K562 (cell line): Measurements from ENCODE around the gene ELF2. TPM values are rescaled to one million over a fixed set of nuclear protein-coding genes. Genes with fewer than 3 reads are reported as not detected.

Experiments
- ATAC-seq: fragments of 200-7000 bp; cut with Tn5 transposase; 3 replicates; pipeline ENCODE4 v1.9.1; 2020; ENCODE audit warnings: moderate library complexity
- BruUV-seq: library from RNA; stranded (reverse); fragments of 400-500 nt; replicated peaks from 2 replicates; lab custom pipeline; 2021; lab: Mats Ljungman, UMichigan
- CTCF ChIA-PET: fragments of 300-600 bp; formaldehyde crosslinking; extraction: SDS; loops from one replicate; lab custom pipeline; 2021; ENCODE audit warnings: low intra/inter-chr PET ratio; lab: Yijun Ruan, JAX
- POLR2A ChIA-PET: fragments of 300-600, 350-650 bp; sonication (Branson Sonifier 250); formaldehyde crosslinking; extraction: SDS; loops from one replicate; lab custom pipeline; 2021; ENCODE audit warnings: antibody characterized with exemption, inconsistent platforms; lab: Yijun Ruan, JAX
- DNase-seq, 4 experiments: peaks; one replicate each; pipeline versions ENCODE4 v3.0.0 to v3.0.0-alpha.2; 2011 to 2018; ENCODE audit warnings: low spot score in 3 of 4, mixed read lengths in 3 of 4; ENCODE audit errors: extremely low read depth in 1 of 4
- FAIRE-seq: peaks from 2 replicates; lab custom pipeline; 2011; peaks lifted over from hg19 to GRCh38; lab: Jason Lieb, UNC
- H2AFZ ChIP-seq: 2 replicates; pipeline ENCODE4 v1.6.0; 2011; ENCODE audit warnings: low read depth, low read length, control low read depth, inconsistent platforms
- H3K27ac ChIP-seq: fragments of 200-600 bp; 3 replicates; pipeline ENCODE4 v1.8.0; 2011; ENCODE audit warnings: low read depth, mild to moderate bottlenecking, control low read depth, inconsistent platforms, low read length, moderate library complexity, mixed read lengths; ENCODE audit errors: extremely low read depth
- H3K27me3 ChIP-seq, 2 experiments: fragments of 300-600 bp in 1 of 2; 2 replicates in 1 of 2; 3 replicates in 1 of 2; pipeline versions ENCODE4 v1.6.0 to v1.8.0; 2011; ENCODE audit warnings: inconsistent platforms in 2 of 2, low read length in 2 of 2, mild to moderate bottlenecking in 1 of 2, mixed read lengths in 1 of 2, moderate library complexity in 1 of 2; ENCODE audit not compliant: control insufficient read depth in 2 of 2, insufficient read depth in 2 of 2
- H3K36me3 ChIP-seq: fragments of 300-600 bp; 3 replicates; pipeline ENCODE4 v1.8.0; 2011; ENCODE audit warnings: mild to moderate bottlenecking, low read length, inconsistent platforms; ENCODE audit not compliant: control insufficient read depth, insufficient read depth
- H3K4me1 ChIP-seq, 2 experiments: fragments of 200-600 bp in 1 of 2; replicated peaks in 1 of 2; 2 replicates in 1 of 2; 3 replicates in 1 of 2; pipeline versions ENCODE4 v1.5.1 to v1.8.0; 2011; ENCODE audit warnings: inconsistent platforms in 2 of 2, low read length in 2 of 2, mild to moderate bottlenecking in 1 of 2, mixed read lengths in 1 of 2, moderate library complexity in 1 of 2; ENCODE audit not compliant: control insufficient read depth in 2 of 2, insufficient read depth in 2 of 2
- H3K4me2 ChIP-seq: 2 replicates; pipeline ENCODE4 v1.6.1; 2011; ENCODE audit warnings: low read length, control low read depth, inconsistent platforms, mixed read lengths; ENCODE audit not compliant: insufficient read depth
- H3K4me3 ChIP-seq: fragments of 200-600 bp; sonication (generic), shearing (Covaris generic); 2 replicates; pipeline ENCODE4 v1.5.1; 2016; ENCODE audit warnings: control low read depth, inconsistent platforms
- H3K79me2 ChIP-seq: fragments of 200-600 bp; 3 replicates; pipeline ENCODE4 v1.8.0; 2011; ENCODE audit warnings: low read length, inconsistent platforms; ENCODE audit not compliant: control insufficient read depth, insufficient read depth
- H3K9ac ChIP-seq, 2 experiments: 2 replicates each; pipeline versions ENCODE4 v1.6.0 to v1.6.1; 2011; ENCODE audit warnings: low read depth in 2 of 2, low read length in 2 of 2, control low read depth in 1 of 2, inconsistent platforms in 1 of 2, mild to moderate bottlenecking in 1 of 2, mixed read lengths in 1 of 2; ENCODE audit not compliant: insufficient read depth in 1 of 2
- H3K9me1 ChIP-seq: one replicate; pipeline ENCODE4 v1.6.0; 2011; ENCODE audit warnings: inconsistent platforms, mild to moderate bottlenecking, low read length, moderate library complexity; ENCODE audit not compliant: control insufficient read depth, insufficient read depth
- H3K9me3 ChIP-seq: replicated peaks from 2 replicates; pipeline ENCODE4 v1.5.1; 2011; ENCODE audit warnings: low read depth, low read length, inconsistent platforms; ENCODE audit not compliant: control insufficient read depth, insufficient read depth
- H4K20me1 ChIP-seq: replicated peaks from 2 replicates; pipeline ENCODE4 v1.6.1; 2011; ENCODE audit warnings: low read length, inconsistent platforms, mixed read lengths; ENCODE audit not compliant: control insufficient read depth, insufficient read depth
- BACH1 ChIP-seq: fragments of 200-800 bp; sonication (Bioruptor generic); IDR thresholded peaks from 2 replicates; pipeline ENCODE4 v1.6.1; 2016; ENCODE audit warnings: missing genetic modification characterization, missing compliant biosample characterization
- CEBPB ChIP-seq: fragments of 450-650 bp; IDR thresholded peaks from 2 replicates; pipeline ENCODE4 v1.6.1; 2016; ENCODE audit warnings: missing genetic modification characterization, missing compliant biosample characterization
- CEBPG ChIP-seq, 3 experiments: fragments of 200-800 bp in 1 of 3; sonication (Bioruptor generic) in 1 of 3; sonication (generic) in 1 of 3; formaldehyde crosslinking in 1 of 3; IDR thresholded peaks in 2 of 3; conservative IDR thresholded peaks in 1 of 3; 2 replicates each; pipeline versions ENCODE4 v1.6.1 to v1.8.0; 2016 to 2022; ENCODE audit warnings: missing compliant biosample characterization in 2 of 3, missing genetic modification characterization in 2 of 3, mild to moderate bottlenecking in 1 of 3, missing genetic modification reagents in 1 of 3
- DMBX1 ChIP-seq: fragments of 250-450 bp; sonication (Bioruptor Pico); IDR thresholded peaks from 2 replicates; pipeline ENCODE4 v1.8.0; 2022; ENCODE audit warnings: inconsistent platforms, mild to moderate bottlenecking, moderate library complexity, borderline replicate concordance
- FOXM1 ChIP-seq, 2 experiments: fragments of 450-650 bp in 1 of 2; sonication (generic) in 1 of 2; formaldehyde crosslinking in 1 of 2; IDR thresholded peaks; 2 replicates each; pipeline versions ENCODE4 v1.6.1 to v1.9.0; 2017 to 2022; ENCODE audit warnings: low read depth in 2 of 2, mild to moderate bottlenecking in 2 of 2, missing genetic modification reagents in 1 of 2, moderate library complexity in 1 of 2
- NCOA1 ChIP-seq: fragments of 450-650 bp; IDR thresholded peaks from 2 replicates; pipeline ENCODE4 v1.6.1; 2016; ENCODE audit warnings: low read depth
- NCOA4 ChIP-seq: fragments of 450-650 bp; IDR thresholded peaks from 2 replicates; pipeline ENCODE4 v1.6.1; 2018; ENCODE audit warnings: mild to moderate bottlenecking; ENCODE audit not compliant: partially characterized antibody
- PHB2 ChIP-seq: fragments of 450-650 bp; IDR thresholded peaks from 2 replicates; pipeline ENCODE4 v1.6.1; 2017; ENCODE audit warnings: low read depth
- RBM34 ChIP-seq: fragments of 200-400 bp; formaldehyde crosslinking; IDR thresholded peaks from 2 replicates; pipeline ENCODE4 v1.6.1; 2018; ENCODE audit warnings: low read length, borderline replicate concordance; ENCODE audit not compliant: insufficient read depth
- RREB1 ChIP-seq: fragments of 250-450 bp; sonication (Bioruptor Pico); IDR thresholded peaks from 2 replicates; pipeline ENCODE4 v1.4.0; 2020
- ZNF134 ChIP-seq: fragments of 250-450 bp; sonication (Bioruptor Pico); conservative IDR thresholded peaks from 2 replicates; pipeline ENCODE4 v1.4.0; 2020
- ZNF232 ChIP-seq: sonication (generic); formaldehyde crosslinking; IDR thresholded peaks from 2 replicates; pipeline ENCODE4 v1.8.0; 2022; ENCODE audit warnings: mild to moderate bottlenecking, missing genetic modification reagents
- WGBS: fragments of 100-300 bp; shearing (Covaris generic); methylation state at CpG from one replicate; pipeline ENCODE4 v1.1.6; 2016; ENCODE audit warnings: low coverage, mixed read lengths; ENCODE audit not compliant: insufficient coverage; ENCODE audit errors: missing lambda C conversion rate; 5-methylcytosine and 5-hydroxymethylcytosine counted together
- in situ Hi-C: fragments of 300-500 bp; cut with MboI; formaldehyde crosslinking; loops from 4 replicates; pipeline ENCODE4 v1.15.0; 2018; ENCODE audit warnings: inconsistent platforms, mixed read lengths
- intact Hi-C: fragments of 100-400 bp; cut with micrococcal nuclease; formaldehyde crosslinking; loops from 2 replicates; pipeline ENCODE4 v1.14.2; 2022
- polyA plus RNA-seq, 8 experiments: library from polyadenylated mRNA; depleted of rRNA in 4 of 8; stranded (reverse) in 5 of 8; unstranded in 3 of 8; fragments of >200 nt; fragmentation: Nextera tagmentation in 2 of 8; fragmentation: Illumina TruSeq in 1 of 8; extraction: Ambion mirVana in 2 of 8; extraction: Trizol in 1 of 8; gene quantifications; 2 replicates each; pipeline versions ENCODE4 v1.2.1 to v1.2.3, GENCODE V29; 2011 to 2014; ENCODE audit warnings: inconsistent platforms in 1 of 8, missing spikeins in 1 of 8
- total RNA-seq, 7 experiments: library from RNA; depleted of rRNA in 6 of 7; stranded (reverse); fragments of >200 nt in 6 of 7; fragmentation: Illumina TruSeq in 2 of 7; extraction: Trizol in 2 of 7; gene quantifications; 2 replicates each; pipeline versions ENCODE4 v1.2.1 to v1.2.3, GENCODE V29; 2011 to 2021; ENCODE audit warnings: low replicate concordance in 1 of 7
- TF ChIP-seq, protein P1 (sequence below): sonication (generic); formaldehyde crosslinking; IDR thresholded peaks from 2 replicates; pipeline ENCODE4 v1.8.0; 2022; ENCODE audit warnings: missing genetic modification reagents, mild to moderate bottlenecking, moderate library complexity, borderline replicate concordance

Gene ELF2
- total and polyA plus RNA-seq, 9 of the 15 experiments (the other 6 are each of a cell fraction or from before 2014, with no cell fraction given) = 9.4 to 58.7 (median 41.6) TPM

GRCh38 chr4:139112650-139113049, 64.4 kb downstream of the ELF2 start (continued):
- TF ChIP-seq RREB1 = no peak
- TF ChIP-seq, protein P1, sequence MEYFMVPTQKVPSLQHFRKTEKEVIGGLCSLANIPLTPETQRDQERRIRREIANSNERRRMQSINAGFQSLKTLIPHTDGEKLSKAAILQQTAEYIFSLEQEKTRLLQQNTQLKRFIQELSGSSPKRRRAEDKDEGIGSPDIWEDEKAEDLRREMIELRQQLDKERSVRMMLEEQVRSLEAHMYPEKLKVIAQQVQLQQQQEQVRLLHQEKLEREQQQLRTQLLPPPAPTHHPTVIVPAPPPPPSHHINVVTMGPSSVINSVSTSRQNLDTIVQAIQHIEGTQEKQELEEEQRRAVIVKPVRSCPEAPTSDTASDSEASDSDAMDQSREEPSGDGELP (CRISPR knock-in tag) = no peak

DNA sequence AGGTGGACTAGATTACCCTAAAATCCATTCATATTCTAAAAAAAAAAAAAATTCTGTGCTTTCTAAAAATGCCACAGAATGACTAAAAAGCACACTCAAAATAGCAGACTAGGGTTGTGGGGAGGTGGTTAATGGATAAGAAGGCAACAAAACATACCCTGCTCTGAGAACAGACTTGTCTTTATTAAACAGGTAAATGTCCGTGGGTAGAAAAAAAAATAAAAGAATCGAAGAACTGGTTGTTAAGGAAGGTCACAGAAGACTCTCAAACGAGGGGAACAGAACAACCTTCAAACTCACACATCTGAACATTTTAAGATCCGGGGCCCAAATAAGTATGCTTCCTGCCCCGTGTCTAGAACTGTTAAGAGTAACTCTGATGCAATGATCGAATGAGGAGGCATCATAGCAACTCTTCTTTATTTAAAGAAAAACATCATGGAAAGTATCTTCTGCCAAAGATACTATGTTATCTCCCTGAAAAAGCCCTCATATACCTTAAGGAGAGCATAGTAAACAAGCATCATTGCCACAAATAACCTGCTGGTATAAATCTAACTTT, 68.4 kb downstream of the ELF2 start:
- no peak for FAIRE-seq
- Histone ChIP-seq H3K9ac (no peak overlapping the region), H3K27me3 (no peaks in the 10 kb centered on the region), H2AFZ (no peak overlapping the region), H3K79me2 (no peaks in the 10 kb centered on the region), H4K20me1 (no peaks in the 10 kb centered on the region), H3K4me3 (no peak overlapping the region), H3K4me2 (no peak overlapping the region), H3K9me1 (no peaks in the 10 kb centered on the region), H3K27ac (no peak overlapping the region), H3K36me3 (peaks cover 3% of the 10 kb centered on the region; the same call in 2 of the 3 replicates), H3K4me1 (no peaks in the 10 kb centered on the region), H3K9me3 (no peaks in the 10 kb centered on the region)
- DNase-seq = no peak
- intact Hi-C loops (loop anchor here (5.0 kb wide), 1 partner anchor 44 kb away; no protein-coding TSS in a partner anchor), in situ Hi-C loops (loop anchor here (10.0 kb wide), 1 partner anchor 56 kb away; no protein-coding TSS in a partner anchor)
- BruUV-seq = no TSS peak
- peak; percentile 73 for ATAC-seq
- CTCF ChIA-PET = no interaction called here
- WGBS = 43% methylated on average over 6 of the region's 6 CpGs
- POLR2A ChIA-PET = interaction anchor here (0.8 kb wide), 1 partner anchor 335 kb away, joined by 3 read pairs; no protein-coding TSS in a partner anchor
- no peak for TF ChIP-seq NCOA4
- no peak for TF ChIP-seq RBM34
- TF ChIP-seq BACH1 (tag) = no peak
- TF ChIP-seq ZNF232 (CRISPR knock-in tag) = no peak
- peak; percentile 27; the same call in 1 of the 2 replicates for TF ChIP-seq CEBPB (tag)
- no peak for TF ChIP-seq PHB2
- no peak for TF ChIP-seq ZNF134 (CRISPR knock-in tag)
- peak; percentile 55; the same call in 1 of the 2 replicates for TF ChIP-seq DMBX1 (CRISPR knock-in tag)
- TF ChIP-seq NCOA1 = no peak
- TF ChIP-seq CEBPG (CRISPR knock-in tag; IDR thresholded peaks at IDR 0.05) = no peak
- TF ChIP-seq CEBPG (tag; conservative IDR thresholded peaks at IDR 0.05 in 1 of 2, IDR thresholded peaks at IDR 0.05 in 1 of 2) = peak; percentile 54 to 70; a peak in 3 of 4 replicates
- TF ChIP-seq FOXM1 (IDR thresholded peaks at IDR 0.05; ENCODE audit: low read depth) = peak; percentile 14; the same call in 1 of the 2 replicates
- TF ChIP-seq FOXM1 (CRISPR knock-in tag; IDR thresholded peaks at IDR 0.05; ENCODE audit: low read depth) = no peak
